Measurements from ENCODE around the gene APC.
"Not testable (repeated sequence)": the region's sequence is repeated elsewhere in the genome, so short reads cannot be mapped to it uniquely, and the experiment has no call there.

Gene APC
- total RNA-seq: 41.2 to 63.4 reads per million in 2 donors

DNA sequence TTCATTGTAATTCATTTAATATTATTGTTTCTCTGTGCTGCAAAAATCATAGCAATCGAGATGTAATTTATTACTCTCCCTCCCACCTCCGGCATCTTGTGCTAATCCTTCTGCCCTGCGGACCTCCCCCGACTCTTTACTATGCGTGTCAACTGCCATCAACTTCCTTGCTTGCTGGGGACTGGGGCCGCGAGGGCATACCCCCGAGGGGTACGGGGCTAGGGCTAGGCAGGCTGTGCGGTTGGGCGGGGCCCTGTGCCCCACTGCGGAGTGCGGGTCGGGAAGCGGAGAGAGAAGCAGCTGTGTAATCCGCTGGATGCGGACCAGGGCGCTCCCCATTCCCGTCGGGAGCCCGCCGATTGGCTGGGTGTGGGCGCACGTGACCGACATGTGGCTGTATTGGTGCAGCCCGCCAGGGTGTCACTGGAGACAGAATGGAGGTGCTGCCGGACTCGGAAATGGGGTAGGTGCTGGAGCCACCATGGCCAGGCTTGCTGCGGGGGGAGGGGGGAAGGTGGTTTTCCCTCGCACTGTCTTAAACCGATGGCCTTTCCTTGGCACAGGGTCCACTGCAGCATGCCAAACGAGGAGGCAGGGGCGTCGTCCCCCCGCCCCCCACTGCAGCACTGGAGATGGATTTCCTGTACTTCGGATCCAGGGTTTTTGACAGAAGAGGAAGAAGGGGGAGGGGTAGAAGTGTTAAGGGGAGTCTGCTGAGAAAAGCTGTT lies at the start of gene APC:
Gene APC, plus strand, starts transcription at position 423 of the 728 bp plus-strand sequence. CDS start 17,006 bp downstream, outside the sequence.
- DNase-seq: peak; percentile 54 to 83 (median 72)

GRCh38 chr5:112689155-112689909 lies 48.4 kb upstream of the APC start:
- no peak for DNase-seq

DNA sequence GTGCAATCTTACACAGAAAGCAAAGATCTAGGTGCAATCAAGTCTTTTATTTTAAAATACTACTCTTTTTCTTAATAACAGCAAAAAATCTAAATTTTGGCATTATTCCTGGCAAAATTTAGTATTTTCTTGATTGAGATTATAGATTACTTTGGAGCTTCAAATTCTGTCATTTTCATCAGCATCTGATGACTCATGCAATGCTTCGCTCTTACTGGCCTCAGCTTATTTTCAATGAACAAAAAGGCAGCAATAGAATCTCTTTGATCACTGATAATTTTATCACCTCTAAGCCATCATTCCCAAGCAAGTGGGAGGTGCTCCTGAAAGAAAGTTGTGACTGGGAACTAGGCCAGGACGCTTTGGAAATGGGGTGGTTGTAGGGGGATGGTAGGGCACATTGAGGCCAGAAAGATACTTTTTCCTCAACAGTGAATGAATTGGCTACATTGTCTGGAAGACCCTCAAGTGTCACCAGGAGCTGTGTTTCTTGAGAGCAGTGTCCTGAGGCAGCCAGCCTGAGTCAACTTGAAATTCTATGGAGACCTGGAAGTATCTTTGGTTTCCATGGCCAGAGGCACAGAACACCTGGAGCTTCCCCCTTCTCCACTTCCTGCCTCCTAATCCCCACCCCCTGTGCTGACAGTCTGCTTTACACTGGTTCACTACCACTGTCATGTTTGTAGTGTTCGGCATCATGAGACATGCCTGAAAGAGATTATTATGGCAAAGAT lies 46.9 kb upstream of the APC start:
- DNase-seq: no peak

GRCh38 chr5:112691339-112691680 lies 46.4 kb upstream of the APC start:
- peak in 1 of 5 experiments; percentile 19 for DNase-seq

DNA sequence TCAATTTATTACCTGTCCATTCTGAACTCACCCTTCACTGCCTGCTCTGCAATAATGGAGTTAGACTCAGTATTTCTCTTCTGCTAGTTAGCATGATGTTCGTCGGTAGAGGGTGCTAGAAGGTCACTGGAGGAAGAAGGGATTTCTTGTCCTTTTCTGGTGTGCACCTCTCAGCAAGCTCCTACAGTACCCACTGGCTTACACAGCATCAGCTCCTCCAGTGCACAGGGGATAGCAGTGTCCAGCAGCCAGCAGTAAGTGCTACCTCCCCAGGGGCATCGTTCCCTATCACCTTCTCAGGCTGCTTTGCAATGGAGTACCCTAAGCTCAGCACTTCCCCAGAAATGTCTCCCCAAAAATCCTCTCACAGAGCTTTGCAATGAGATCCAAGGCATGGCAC lies 45.9 kb upstream of the APC start:
- DNase-seq: peak in 1 of 5 experiments; percentile 52

DNA sequence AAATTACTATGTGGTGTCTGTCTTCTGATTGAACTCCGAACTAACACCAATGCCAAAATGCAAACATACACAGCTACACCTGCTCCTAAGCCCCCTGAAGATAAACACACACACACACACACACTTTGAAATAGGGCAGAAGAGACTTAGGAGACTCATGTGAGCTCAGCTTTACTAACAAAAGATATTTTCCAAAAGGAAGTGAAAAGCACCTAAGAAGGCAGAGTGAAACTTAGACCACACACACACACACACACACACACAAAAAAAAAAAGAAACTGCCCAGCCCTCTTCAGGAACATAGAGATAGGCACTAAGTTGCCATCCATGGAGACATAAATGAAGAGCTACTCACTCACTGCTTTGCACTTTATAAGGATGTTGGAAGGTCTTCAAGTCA lies 45.2 kb upstream of the APC start:
- no peak for DNase-seq

DNA sequence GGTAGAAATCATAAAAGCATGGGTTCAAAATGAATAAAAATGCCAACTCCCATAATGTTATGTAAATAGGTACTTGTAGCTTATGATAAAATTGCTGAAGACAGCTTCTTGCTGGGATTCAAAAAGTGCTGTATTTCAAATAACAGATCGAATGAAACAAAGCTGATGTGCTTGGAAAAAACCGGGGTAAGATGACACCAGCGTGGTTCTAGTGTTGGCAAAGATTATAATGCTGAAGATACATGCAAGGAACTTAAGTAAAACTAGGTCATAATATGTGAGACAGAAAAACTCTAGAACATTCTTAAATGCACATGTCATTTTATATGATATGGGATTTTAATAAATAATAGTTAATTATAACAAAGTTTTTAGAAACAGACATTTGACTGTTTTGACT lies 44.4 kb upstream of the APC start:
- DNase-seq: no peak

- peak in 1 of 5 experiments; percentile 26 for DNase-seq
These were observed 42.6 kb upstream of the APC start for GRCh38 chr5:112694853-112695709.

- DNase-seq: no peak
These were observed 40.9 kb upstream of the APC start for GRCh38 chr5:112696786-112697185.

DNA sequence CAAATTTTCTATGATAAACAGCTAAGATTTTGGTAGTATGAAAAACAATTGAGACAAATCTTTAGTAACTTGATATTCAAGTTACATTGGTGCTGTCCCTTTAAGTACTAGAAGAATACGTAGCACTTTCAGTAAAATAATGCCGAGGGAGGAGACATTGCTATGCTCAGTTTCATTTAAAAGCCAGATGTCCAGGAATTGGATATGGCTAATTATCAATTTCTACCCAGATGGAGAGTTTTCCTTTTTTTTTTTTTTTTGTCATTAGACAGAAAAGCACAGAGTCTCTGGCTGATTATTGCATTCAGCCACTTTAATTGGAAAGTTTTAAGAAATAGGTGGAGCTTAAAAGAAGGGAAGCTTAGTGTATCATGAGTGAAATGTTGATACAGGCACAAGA lies 40.4 kb upstream of the APC start:
- no peak for DNase-seq

DNA sequence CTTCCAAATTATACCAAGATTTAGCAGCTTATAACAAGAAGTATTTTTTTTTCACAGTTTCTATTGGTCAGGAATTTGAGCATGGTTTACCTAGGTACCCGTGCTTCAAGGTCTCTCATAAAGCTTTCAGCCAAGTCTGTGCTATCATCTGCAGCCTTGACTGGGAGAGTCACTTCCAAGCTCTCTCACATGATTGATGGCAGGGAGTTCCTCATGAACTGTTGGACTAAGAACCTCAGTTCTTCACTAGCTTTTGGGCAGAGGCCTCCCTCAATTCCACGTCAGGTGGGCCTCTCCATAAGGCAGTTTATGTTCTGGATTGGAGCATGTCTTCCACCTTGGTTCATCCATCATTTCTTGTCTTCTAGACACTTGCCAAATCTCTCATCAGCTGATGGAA lies 39.9 kb upstream of the APC start:
- DNase-seq: no peak

DNA sequence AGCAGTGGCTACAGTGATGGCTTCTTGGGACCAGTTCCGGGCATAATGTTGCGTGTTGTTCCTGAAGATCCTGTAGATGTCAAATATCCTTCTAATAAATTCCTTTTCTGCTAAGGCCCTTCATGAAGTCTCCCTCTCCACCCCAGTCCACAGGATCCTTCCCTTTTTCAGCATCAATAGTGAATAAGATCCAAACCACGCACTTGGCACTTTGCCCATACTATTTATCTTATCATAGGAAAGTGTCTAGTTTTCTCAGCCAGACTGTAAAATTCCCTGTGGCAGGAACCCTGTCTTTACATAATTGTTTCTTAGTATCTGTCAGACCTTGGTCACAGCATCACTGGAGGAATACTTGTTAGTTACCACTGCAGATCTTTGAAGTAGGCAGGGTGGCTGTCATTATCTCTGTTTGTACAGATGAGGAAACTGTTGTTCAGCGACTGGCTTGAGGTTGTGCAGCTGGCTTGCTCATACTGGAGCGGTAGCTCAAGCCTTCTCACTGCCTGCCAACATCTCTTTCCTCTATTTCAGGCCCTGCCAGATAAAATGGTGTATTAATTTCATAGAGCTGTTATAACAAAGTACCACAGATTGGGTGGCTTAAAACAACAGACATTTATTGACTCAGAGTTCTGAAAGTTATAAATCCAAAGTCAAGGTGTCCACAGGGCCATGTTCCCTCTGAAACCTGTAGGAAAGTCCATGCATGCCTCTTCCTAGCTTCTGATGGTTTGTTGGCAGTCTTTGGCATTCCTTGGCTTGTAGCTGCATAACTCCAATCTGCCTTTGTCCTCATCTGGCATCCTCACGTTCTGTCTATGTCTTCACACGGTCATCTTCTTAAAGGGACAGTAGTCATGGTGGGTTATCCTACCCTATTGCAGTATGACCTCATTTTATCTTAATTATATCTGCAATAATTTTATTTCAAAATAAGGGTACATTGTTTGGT lies 33.5 kb upstream of the APC start:
- no peak for DNase-seq

- no peak for DNase-seq
These were observed 31.2 kb upstream of the APC start for GRCh38 chr5:112706446-112707016.

GRCh38 chr5:112707187-112708102 lies 30.2 kb upstream of the APC start:
- DNase-seq: peak; percentile 82 to 99 (median 96)

- no peak for DNase-seq
These were observed 29.5 kb upstream of the APC start for GRCh38 chr5:112708103-112708622.

DNA sequence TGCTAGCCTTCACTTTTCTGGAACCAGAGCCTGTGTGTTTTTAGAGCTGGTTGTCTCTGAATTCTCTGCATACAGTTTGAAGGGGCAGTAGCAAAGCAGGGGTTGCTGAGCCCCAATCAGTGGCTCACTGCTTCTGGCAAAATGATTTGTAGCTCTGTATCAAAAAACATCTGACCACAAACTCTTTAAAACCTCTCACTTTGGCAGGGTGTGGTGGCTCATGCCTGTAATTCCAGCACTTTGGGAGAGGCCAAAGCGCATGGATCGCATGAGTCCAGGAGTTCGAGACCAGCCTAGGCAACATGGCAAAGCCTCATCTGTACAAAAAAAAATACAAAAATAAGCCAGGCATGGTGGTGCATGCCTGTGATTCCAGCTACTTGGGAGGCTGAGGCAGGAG lies 28.3 kb upstream of the APC start:
- DNase-seq: peak in 1 of 5 experiments; percentile 7

DNA sequence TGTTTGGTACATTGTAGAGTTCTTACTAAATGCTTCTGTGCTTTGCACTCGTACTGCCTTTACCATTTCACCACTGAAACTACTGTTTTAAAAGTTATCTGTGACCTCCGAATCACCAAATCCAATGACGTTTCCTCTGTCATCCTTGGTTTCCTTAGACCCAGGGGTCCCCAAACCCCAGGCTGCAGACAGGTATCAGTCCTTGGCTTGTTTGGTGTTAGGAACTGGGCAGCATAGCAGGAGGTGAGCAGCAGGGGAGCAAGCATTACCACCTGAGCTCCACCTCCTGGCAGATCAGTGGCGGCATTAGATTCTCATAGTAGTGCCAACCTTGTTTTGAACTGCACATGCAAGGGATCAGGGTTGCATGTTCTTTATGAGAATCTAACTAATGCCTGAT lies 26.8 kb upstream of the APC start:
- DNase-seq: peak in 1 of 5 experiments; percentile 5

DNA sequence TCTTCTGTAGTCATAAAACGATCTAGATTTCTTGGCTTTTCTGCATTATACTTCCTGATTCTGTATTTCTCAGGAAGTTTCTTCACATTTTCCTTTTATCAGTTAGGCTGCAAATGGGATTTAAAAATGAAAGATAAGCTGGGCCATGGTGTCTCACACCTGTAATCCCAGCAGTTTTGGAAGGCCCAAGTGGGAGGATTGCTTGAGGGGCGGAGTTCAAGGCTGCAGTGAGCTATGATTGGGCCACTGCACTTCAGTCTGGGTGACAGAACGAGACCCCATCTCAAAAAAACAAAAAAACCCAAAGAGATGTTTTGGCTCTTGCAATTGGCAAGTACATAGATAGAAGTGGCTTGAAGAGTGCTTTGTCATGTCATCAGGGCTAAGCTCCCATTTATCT lies 26.2 kb upstream of the APC start:
- DNase-seq: no peak

- no peak for DNase-seq
These were observed 24.5 kb upstream of the APC start for GRCh38 chr5:112713206-112713605.

DNA sequence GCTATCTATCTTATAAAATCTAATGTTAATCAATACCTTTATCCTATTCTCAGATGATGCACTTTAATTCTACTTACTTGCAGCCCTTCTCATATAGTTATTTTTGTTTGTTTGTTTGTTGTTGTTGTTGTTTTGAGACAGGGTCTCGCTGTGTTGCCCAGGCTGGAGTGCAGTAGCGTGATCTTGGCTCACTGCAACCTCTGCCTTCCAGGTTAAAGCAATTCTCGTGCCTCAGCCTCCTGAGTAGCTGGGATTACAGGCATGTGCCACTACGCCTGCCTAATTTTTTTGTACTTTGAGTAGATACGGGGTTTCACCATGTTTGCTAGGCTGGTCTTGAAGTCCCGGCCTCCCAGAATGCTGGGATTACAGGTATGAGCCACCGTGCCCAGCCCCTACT lies 20.8 kb upstream of the APC start:
- DNase-seq: not testable (repeated sequence)
